NCI-H2227 treated with DMSO at 0.1 percent for 48 hours (cell line): ENCODE results near the gene MVD.

Experiments used
- DNase-seq: peaks from one replicate; lab custom pipeline; 2025; lab: John Stamatoyannopoulos, UW

The MVD gene

GRCh38 chr16:88697116-88697830 lies 34.4 kb upstream of the MVD start:
- DNase-seq: no peak

- no peak for DNase-seq
These were observed 33.5 kb upstream of the MVD start for GRCh38 chr16:88696441-88696840.

- DNase-seq: no peak
These were observed 32.9 kb upstream of the MVD start for GRCh38 chr16:88695753-88696152.

DNA sequence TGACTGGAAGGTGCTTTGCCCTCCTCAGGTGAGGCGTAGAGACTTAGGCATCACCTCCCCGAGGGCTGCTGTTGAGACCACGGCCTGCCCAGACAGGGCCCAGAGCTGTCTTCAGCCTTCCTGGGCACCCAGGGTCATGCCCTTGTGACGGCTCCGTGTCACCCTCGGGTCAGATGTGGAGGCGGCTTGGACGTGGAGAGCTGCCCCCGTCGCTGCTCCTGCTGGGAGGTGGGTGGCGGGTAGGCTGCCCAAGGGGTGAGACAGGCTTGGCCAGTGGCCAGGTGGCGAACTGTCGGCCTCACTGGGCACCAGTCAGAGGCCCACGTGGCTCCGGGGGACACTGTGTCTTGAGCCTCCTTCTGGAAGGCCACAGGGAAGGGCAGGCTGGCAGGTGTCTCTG lies 32.3 kb upstream of the MVD start:
- DNase-seq: no peak

GRCh38 chr16:88694221-88695087 lies 31.6 kb upstream of the MVD start:
- no peak for DNase-seq

- DNase-seq: no peak
These were observed 30.7 kb upstream of the MVD start for GRCh38 chr16:88693420-88694177.

GRCh38 chr16:88692861-88693260 lies 30.0 kb upstream of the MVD start:
- DNase-seq: no peak

DNA sequence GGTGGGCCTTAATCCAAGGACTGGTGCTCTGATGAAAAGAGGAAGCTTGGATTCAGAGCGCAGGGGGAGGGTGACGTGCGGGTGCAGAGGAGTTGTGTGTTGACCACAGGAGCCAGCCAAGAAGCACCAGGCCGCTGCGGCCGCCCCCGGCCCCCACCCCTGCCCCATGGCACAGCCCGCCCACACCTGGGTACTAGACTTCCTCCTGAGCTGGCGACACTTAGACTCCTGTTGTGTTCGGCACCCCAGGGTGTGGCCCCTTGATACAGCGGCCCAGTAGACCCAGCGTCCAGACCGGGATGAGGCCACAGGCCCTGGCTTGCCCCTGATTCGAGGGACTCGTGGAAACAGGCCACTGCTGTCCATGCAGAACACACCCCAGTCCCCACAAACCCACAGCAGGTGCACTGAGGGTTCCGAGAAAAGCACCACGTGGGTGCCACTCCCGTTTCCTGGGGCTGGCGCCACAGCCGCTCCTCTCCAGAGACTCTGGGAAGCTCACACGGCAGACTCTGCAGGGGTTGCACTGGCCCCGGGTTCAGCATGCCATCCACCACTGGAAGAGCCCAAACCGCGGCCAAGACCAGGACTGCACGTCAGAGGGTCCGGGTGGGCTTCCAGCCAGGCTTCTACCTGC lies 29.2 kb upstream of the MVD start:
- no peak for DNase-seq

GRCh38 chr16:88691129-88691813 lies 28.4 kb upstream of the MVD start:
- DNase-seq: no peak

GRCh38 chr16:88690341-88691128 lies 27.6 kb upstream of the MVD start:
- no peak for DNase-seq

GRCh38 chr16:88688013-88688778 lies 25.3 kb upstream of the MVD start:
- DNase-seq: no peak

DNA sequence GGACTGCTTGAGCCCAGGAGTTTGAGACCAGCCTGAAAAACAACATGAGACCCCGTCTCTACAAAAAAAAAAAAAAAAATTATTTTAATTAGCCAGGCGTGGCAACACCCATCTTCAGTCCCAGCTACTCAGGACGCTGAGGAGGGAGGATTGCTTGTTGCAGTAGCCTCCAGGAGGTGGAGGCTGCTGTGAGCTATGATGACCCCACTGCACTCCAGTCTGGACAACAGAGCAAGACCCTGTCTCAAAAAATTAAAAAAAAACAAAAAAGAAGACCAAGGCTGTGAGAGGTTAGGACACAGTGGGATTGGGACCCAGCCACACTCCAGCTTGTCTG lies 24.8 kb upstream of the MVD start:
- DNase-seq: no peak

GRCh38 chr16:88687254-88687576 lies 24.3 kb upstream of the MVD start:
- DNase-seq: no peak

DNA sequence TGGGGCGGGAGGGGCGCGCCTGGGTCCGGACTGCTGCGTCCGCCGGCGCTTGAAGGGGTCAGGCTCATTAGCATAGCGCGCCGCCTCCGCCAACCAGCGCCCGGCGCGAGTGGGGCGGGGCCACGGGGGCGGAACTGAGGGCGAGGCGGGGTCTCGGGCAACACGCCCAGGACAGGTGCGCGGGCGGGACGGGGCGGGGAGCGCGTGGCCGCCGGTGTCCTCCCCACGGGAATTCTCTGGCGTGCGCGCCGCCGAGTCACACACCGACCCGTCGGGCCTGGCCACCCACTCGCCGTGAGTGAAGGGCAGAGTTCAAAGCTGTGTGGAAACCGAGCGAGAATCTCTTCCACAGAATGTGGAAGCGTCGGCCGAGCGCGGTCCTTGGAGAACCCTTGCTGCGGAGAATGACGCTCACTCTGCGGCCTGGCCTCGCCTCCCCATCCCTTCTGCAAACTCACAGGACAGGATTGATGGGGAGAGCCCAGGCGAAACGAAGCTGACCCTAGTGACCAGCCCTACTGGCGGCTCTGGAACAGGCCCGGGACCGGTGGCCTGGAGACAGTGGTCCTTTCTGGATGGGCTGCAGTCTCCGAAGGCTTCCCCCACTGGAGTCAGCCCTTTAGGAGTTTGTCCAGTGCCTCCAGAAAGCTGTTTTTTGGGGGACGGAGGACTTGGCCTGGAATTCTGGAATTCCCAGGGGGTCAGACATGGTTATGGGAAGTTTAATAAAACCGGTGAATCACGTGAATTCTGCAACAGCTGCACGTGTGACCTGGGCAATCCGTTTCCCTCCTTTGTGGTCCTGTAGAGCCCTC lies 23.8 kb upstream of the MVD start, which contains the start of gene SNAI3:
Gene SNAI3, minus strand, starts transcription at position 69 of the 815 bp plus-strand sequence. CDS start 101 bp downstream, outside the sequence.
- DNase-seq: peak; percentile 65

DNA sequence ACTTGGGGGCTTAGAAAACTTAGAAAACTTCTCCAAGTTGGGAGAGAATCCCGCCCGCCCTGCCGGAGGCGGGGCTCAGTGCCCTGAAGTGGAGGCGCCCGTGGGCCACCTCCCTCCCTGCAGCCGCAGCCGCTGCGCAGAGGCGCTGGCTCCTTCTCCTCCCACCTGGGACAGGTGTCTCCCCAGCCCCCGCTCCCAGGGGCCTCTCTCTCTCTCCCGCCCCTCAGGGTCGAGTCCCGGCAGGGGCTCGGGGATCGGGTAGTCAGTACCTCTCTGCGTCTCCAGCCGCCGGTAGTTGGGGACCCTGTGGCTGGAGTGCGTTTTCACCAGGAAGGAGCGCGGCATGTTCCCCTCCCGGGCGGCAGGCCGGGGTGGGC lies 23.2 kb upstream of the MVD start:
- no peak for DNase-seq

GRCh38 chr16:88685156-88686061 lies 22.5 kb upstream of the MVD start:
- no peak for DNase-seq

DNA sequence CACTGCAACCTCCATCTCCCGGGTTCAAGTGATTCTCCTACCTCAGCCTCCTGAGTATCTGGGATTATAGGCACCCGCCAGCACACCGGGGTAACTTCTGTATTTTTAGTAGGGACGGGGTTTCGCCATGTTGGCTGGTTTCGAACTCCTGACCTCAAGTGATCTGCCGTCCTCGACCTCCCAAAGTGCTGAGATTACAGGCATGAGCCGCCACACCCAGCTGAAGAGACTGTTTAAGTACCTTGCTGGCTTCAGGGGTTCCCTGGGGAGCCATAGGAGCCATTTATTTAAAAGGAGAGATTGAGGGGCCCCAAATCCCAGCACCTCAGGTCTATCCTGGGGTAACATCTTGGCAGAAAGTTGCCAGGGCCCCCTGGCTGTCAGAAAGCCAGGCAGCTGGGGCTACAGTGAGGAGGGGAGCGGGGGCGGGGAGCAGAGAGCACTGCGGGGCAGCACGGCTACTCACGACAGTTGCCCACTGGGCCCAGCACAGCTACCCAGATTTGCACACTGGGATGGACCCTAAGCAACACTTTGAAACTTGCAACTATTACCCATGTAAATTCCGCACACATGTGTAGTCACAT lies 21.8 kb upstream of the MVD start:
- no peak for DNase-seq
